ENCODE results near the gene ANGPTL1.

DNA sequence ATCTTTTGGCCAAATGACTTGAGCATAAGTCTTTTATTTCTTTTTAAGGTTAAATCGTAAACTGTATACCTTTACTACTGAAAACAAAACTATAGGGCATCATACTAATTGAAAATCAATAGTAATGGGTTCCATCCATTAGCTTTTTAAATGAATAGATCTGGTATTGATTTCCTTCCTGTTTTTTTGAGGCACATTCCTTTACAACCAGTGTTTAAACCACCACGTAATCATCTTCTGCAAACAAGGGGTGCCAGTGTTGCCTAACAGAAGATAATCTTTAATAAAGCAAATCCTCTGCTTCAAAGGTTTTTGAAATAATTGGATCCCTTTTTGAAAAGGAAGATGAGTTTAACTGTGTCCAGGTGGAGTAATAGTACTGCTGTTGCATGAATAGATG is 48.7 kb upstream of the ANGPTL1 start:
- no peak for TF ChIP-seq HNF4A (conservative IDR thresholded peaks at IDR 0.05)
- no peak for TF ChIP-seq RXRA (IDR thresholded peaks at IDR 0.05)
- TF ChIP-seq HNF4G (IDR thresholded peaks at IDR 0.05) = no peak
- TF ChIP-seq, protein P1, sequence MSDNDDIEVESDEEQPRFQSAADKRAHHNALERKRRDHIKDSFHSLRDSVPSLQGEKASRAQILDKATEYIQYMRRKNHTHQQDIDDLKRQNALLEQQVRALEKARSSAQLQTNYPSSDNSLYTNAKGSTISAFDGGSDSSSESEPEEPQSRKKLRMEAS (IDR thresholded peaks at IDR 0.05) = no peak
- TF ChIP-seq, protein P2, sequence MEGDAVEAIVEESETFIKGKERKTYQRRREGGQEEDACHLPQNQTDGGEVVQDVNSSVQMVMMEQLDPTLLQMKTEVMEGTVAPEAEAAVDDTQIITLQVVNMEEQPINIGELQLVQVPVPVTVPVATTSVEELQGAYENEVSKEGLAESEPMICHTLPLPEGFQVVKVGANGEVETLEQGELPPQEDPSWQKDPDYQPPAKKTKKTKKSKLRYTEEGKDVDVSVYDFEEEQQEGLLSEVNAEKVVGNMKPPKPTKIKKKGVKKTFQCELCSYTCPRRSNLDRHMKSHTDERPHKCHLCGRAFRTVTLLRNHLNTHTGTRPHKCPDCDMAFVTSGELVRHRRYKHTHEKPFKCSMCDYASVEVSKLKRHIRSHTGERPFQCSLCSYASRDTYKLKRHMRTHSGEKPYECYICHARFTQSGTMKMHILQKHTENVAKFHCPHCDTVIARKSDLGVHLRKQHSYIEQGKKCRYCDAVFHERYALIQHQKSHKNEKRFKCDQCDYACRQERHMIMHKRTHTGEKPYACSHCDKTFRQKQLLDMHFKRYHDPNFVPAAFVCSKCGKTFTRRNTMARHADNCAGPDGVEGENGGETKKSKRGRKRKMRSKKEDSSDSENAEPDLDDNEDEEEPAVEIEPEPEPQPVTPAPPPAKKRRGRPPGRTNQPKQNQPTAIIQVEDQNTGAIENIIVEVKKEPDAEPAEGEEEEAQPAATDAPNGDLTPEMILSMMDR (IDR thresholded peaks at IDR 0.05; ENCODE audit: low read depth, low read length, missing input control) = no peak
- TF ChIP-seq YY1 (IDR thresholded peaks at IDR 0.05) = no peak
- TF ChIP-seq, protein P3, sequence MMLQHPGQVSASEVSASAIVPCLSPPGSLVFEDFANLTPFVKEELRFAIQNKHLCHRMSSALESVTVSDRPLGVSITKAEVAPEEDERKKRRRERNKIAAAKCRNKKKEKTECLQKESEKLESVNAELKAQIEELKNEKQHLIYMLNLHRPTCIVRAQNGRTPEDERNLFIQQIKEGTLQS (IDR thresholded peaks at IDR 0.05) = no peak
- no peak for TF ChIP-seq GABPA (IDR thresholded peaks at IDR 0.05 in 1 of 2, conservative IDR thresholded peaks at IDR 0.05 in 1 of 2)
- no peak for TF ChIP-seq TAF1 (conservative IDR thresholded peaks at IDR 0.05)
- TF ChIP-seq, protein P4, sequence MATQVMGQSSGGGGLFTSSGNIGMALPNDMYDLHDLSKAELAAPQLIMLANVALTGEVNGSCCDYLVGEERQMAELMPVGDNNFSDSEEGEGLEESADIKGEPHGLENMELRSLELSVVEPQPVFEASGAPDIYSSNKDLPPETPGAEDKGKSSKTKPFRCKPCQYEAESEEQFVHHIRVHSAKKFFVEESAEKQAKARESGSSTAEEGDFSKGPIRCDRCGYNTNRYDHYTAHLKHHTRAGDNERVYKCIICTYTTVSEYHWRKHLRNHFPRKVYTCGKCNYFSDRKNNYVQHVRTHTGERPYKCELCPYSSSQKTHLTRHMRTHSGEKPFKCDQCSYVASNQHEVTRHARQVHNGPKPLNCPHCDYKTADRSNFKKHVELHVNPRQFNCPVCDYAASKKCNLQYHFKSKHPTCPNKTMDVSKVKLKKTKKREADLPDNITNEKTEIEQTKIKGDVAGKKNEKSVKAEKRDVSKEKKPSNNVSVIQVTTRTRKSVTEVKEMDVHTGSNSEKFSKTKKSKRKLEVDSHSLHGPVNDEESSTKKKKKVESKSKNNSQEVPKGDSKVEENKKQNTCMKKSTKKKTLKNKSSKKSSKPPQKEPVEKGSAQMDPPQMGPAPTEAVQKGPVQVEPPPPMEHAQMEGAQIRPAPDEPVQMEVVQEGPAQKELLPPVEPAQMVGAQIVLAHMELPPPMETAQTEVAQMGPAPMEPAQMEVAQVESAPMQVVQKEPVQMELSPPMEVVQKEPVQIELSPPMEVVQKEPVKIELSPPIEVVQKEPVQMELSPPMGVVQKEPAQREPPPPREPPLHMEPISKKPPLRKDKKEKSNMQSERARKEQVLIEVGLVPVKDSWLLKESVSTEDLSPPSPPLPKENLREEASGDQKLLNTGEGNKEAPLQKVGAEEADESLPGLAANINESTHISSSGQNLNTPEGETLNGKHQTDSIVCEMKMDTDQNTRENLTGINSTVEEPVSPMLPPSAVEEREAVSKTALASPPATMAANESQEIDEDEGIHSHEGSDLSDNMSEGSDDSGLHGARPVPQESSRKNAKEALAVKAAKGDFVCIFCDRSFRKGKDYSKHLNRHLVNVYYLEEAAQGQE (IDR thresholded peaks at IDR 0.05) = no peak
- no peak for TF ChIP-seq FOXA2 (IDR thresholded peaks at IDR 0.05)
- TF ChIP-seq RAD21 (IDR thresholded peaks at IDR 0.05) = no peak
- TF ChIP-seq JUND (IDR thresholded peaks at IDR 0.05) = no peak
